Activated T-cell treated with anti-CD3 and anti-CD28 coated beads, Interleukin-2, amount 50 U/mL, for 48 hours (primary cell): Measurements from ENCODE around the gene ASXL1.
A peak's percentile ranks its signal among the peaks of the same experiment; 100 is the strongest.

Experiments
- DNase-seq, 2 experiments: peaks; one replicate each; pipeline ENCODE4 v3.0.0-alpha.2; 2020

Gene ASXL1

DNA sequence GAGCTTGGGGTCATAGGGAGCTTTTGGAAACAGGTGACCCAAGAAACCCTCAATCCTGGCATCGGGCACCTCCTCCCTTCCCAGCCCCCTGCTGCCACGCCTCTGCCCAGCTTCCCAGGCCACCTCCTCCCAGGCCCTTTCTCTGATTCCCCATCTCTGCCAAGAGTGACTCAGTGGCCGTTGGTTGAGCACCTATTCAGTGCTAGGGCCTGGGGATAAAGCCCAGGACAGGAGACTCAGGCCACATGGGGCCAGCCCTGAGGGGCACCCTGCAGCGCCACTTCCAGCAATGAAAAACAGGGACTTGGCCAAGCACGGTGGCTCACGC, 110.1 kb downstream of the ASXL1 start:
- no peak for DNase-seq

DNA sequence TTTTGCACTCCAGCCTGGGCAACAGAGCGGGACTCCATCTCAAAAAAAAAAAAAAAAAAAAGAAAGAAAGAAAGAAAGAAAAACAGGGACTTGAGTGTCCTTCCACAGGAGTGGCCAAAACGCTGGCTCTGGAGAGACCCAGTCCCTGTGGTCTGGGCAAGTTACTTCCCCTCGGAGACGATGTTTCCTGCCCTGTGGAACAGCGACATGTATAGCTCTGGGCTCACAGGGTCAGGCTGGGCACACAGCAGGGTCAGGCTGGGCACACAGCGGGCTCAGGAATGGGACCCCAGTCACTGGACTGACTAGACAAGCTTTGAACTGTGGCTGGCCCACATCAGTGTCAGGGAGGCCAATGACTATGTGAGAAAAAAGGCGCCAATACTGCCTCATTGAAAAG, 110.7 kb downstream of the ASXL1 start:
- no peak for DNase-seq

- DNase-seq: peak in 1 of 2 experiments; percentile 47
Observed at GRCh38 chr20:32470025-32470861, 112.1 kb downstream of the ASXL1 start.

DNA sequence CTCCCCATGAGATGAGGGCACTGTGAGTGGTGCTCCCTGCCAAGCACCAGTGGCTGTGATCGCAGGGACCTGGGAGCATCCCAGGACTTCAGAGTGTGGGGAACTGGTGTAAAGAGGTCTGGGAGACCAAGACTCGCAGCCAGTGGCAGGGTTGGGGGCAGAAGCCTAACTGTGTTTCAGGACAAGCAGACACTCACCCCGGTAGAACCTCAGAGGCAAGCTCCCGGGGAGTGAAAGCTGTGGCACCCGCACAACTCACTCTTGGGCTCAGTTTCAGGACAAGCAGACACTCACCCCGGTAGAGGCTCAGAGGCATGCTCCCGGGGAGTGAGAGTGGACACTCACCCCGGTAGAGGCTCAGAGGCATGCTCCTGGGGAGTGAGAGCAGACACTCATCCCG, 112.8 kb downstream of the ASXL1 start:
- DNase-seq: no peak

DNA sequence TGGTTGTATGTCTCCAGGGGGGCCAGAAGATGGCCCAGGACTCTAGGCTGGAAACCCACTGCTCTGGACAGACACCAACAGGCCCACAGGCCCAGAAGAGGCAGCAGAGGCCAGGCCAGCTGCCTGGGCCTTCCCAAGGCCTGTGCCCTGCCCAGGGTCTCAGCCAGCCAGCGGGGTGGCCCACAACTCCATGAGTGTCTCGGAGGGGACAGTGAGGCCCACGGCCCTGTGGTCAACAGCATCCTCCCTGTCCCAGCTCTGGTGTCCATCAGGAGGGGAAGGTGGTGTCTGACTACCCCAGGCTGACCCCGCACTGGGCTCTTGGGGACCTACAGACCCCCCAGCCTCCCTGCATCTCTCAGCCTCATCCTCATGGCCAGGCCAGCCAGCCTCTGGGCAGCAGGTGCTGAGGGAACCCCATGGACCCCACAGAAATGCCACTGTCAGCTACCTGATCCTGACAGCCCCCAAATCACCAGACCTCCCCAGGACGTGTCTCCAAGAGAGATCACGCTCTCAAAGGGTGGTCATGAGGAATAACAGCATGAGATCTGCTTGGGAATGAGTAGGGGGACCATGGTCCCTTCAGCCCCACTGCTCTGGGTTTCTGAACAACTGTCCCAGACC, 114.6 kb downstream of the ASXL1 start:
- no peak for DNase-seq

GRCh38 chr20:32473231-32474008, 115.3 kb downstream of the ASXL1 start:
- DNase-seq: no peak

DNA sequence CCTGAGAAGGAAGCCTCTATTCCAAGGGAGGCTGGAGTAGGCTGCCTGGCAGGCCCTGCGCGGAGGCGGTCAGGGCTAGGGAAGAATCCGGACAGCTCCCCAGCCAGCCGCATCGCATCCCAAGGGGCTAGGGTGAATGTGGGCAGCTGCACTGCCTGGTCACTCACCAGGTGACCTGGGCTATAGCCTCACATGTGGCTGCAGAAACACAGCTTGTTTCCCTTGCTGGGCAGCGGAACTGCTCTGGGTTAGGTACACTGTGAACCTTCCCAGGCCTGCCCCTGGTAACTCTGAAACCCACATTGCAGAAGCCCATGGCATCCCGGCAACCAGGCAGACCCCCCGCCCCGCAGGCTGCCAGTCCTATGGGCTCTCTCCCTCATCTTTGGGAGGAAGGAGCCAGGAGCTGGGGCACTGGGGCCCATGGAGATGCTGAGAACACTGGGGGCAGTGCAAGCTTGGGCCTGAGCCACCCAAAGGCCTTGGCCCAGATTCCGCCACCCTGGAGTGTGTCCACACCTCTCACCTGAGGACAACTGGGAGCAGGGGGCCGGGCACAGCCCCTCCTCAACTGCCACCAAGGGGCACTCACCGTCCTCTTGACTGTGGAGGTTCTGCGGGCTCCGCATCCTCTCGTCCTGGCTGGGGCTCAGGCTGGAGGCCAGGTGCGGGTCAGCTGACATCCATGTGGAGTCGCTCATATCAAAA, 116.0 kb downstream of the ASXL1 start:
- no peak for DNase-seq

GRCh38 chr20:32474717-32474966, 116.5 kb downstream of the ASXL1 start:
- DNase-seq: no peak

DNA sequence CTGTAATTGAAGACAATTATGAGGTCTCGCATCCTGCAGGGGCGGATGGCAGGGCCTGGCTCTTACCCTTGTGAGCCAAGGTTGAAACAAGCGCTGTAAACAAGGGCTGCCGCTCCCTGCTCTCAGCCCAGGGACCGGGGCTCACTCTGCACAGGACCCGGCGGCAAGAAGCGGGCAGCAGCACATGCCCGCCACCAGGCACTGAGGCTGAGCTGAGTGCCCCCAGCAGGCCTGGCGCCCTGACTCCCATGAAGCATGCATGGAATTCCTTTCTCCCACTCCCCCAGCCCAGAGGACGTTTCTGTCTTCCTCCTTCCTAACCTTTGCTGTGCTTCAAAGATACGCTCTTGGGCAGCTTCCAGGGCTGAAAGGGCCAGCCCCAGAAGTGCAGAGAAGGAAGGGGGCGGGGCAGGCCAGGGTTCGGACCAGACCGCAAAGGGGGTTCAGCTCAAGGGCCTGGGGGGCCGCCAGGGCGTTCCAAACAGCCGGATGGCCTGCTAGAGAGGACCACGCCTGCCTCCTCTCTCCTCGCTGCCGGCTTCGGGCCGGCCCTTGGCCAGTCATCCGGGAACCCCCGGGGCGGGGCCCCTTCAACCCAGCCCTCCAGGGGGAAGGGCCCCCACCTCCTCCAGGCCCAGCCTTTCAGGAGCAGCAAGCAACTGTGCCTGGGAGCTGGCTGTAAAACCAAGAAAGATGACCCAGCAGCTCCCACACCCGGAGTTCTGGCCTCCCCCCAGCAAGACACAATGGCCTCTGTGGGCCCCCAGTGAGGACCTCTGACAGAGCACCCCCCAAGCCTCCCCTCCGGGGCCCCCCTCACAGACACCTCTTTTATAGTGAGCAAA, 117.1 kb downstream of the ASXL1 start:
- no peak for DNase-seq

GRCh38 chr20:32476684-32477593, 118.8 kb downstream of the ASXL1 start:
- no peak for DNase-seq

DNA sequence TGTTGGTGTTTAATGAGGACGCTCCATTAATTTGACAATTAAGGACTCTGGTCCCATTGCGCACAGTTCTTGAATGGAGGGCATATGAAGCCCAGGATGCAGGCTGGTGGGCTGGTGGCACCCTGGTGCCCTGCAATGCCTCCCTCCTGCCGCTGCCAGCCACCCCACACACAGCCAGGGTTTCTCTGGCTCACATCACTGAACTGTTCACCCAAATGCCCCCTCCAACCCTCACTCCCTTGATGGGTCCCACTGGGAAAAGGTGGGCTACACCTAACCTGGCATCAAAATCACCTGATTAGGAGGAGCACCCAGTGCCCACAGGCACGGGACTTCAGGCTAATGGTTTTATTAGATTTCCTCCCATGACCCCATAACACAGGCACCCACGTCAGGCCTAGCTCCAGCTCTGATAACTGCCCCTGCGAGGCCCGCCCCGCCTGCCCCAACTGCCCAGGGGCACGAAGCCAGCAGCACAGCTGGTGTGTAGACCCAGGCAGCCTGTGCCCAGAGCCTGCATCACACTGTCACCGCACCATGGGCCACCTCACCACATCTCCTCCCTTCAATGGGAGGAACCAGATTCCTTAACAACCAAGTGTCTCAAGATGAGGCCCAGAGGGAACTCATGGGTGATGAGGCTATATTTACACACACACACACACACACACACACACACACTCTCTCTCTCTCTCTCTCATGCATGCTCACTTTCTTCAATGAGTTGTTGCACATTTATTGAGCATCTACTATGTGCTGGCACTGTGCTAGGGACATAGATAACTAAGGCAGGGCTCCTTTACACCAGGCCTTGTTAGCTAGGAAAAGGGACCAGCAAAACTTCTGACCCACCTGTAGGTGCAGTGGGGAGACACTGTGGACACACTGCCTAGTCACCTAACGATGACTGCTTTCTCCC, 119.7 kb downstream of the ASXL1 start:
- no peak for DNase-seq

DNA sequence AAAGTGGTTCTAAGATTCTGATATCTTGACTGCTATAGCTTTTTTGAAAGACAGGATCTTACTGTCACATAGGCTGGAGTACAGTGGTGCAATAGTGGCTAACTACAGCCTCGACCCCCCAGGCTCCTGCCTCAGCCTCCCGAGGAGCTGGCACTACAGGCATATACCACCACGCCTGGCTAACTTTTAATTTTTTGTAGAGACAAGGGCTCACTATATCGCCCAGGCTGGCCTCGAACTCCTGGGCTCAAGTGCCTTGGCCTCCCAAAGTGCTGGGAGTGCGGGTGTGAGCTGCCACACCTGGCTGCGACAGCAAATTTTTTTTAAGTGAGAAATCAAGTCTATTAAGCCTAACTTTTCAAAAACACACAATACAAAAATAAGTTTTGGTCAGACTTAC, 120.4 kb downstream of the ASXL1 start:
- DNase-seq: no peak

- DNase-seq: no peak
Observed at GRCh38 chr20:32479012-32479411, 120.9 kb downstream of the ASXL1 start.

DNA sequence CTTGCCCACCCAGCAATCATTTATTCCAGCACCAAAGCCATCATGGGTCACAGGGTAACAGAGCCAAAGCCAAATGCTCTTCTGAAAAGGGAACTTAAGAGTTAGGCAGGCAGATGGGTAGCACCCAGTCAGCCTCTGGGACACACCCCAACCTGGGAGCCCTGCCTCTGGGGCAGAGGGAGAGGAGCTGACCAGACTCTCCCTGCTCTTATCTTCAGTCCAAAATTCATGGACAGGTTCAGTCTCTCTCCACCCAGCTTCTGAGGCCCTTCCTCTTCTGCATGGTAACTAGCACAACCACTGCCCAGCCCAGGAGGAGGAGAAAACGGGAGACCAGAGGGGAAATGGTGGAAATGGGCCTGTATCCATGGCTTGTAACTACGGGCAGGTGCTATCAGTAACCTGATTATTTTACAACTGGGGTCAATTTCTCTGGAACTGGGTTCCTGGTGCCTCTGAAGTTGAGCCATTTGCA, 121.6 kb downstream of the ASXL1 start:
- no peak for DNase-seq

GRCh38 chr20:32480371-32481241, 122.5 kb downstream of the ASXL1 start:
- no peak for DNase-seq

- DNase-seq: no peak
Observed at GRCh38 chr20:32481311-32482142, 123.4 kb downstream of the ASXL1 start.

GRCh38 chr20:32482143-32482441, 124.0 kb downstream of the ASXL1 start:
- DNase-seq: no peak
